NCI-H510A treated with DMSO at 0.1 percent for 48 hours (cell line): ENCODE data around the gene RNF150.
"Not testable (repeated sequence)": the region's sequence is repeated elsewhere in the genome, so short reads cannot be mapped to it uniquely, and the experiment has no call there.

ENCODE experiments used
- DNase-seq: peaks from one replicate; lab custom pipeline; 2025; lab: John Stamatoyannopoulos, UW

RNF150 gene

GRCh38 chr4:141075553-141075952, 57.7 kb downstream of the RNF150 start:
- no peak for DNase-seq

DNA sequence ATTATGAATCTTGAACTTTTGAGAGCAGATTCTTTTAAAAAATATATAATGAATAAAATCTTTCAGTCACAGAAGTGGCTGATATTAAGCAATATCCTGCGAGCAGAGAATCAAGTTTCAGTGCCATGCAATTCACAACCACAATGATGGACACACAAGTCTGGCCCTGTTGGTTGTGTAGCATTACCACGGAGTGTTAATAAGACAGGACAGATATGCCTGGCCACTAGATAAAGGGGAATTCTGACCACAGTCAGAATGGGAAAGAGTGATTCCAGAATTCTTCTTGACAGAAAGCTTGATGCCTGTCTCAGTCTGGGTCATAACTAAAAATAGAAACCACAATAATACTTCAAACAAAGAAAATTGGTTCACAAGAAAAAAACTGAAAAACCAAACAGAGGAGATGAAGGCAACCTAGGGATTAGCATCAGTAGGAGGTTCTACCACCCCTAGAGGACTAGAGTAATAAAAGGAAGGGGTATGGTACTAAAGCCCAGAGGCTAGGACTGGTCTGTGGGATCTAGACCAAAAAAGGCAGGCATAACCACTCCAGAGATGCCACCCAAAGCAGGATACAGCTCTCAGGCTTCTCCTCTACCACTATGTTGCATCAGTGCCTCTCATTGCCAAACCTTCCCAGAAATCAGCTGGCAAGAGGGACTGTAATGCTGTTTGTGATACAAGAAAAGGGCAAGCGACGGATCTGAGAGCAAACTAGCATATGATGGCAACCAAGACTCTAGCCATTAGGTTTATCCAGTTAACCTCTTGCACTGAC, 59.0 kb downstream of the RNF150 start:
- no peak for DNase-seq

GRCh38 chr4:141066690-141067089, 66.6 kb downstream of the RNF150 start:
- DNase-seq, result no peak

DNA sequence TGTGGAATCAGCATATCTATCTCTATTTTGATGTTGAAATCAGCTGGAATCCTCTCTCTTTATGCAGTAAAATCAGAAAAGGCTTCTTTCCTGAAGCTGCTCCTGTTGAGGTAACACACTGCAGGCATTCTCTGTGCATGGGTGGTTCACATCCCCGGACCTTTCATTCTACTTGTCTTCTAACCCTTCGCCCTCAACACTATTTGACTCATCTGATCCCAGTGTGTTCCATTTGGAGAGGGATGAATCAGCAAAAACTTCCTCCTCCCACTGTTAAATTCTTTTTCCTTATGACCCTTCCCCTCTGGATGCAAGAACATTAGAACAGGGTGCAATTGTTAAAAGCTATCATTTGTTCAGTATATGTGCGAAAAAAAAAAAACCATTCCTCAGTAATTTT, 67.4 kb downstream of the RNF150 start:
- DNase-seq, result no peak

GRCh38 chr4:141062651-141063050, 70.6 kb downstream of the RNF150 start:
- no peak for DNase-seq

GRCh38 chr4:141058591-141059512, 74.4 kb downstream of the RNF150 start:
- peak; percentile 28 for DNase-seq

GRCh38 chr4:141057582-141057981, 75.7 kb downstream of the RNF150 start:
- DNase-seq, result no peak

DNA sequence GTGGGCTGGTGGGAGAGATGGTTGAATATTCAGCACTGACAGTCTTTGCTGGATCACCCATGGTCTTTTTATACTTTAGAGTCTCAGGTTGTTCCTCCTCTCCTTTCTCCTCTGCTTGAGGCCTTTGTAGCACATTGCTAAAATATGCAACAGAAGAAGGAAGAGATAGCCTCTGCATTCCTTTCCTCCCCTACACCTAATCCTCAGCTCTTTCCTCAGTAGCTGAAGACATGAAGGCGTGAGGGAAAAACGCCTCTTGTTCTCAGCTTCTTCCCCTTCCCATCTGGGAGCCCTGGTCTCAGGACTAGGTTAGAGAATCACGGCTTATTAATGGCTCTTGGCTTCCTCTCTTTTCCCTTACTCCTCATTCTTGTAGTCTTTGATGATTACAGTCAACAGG, 76.8 kb downstream of the RNF150 start:
- DNase-seq, result no peak

GRCh38 chr4:141054446-141054845, 78.8 kb downstream of the RNF150 start:
- DNase-seq, result no peak

GRCh38 chr4:141050999-141051398, 82.3 kb downstream of the RNF150 start:
- DNase-seq, result not testable (repeated sequence)

DNA sequence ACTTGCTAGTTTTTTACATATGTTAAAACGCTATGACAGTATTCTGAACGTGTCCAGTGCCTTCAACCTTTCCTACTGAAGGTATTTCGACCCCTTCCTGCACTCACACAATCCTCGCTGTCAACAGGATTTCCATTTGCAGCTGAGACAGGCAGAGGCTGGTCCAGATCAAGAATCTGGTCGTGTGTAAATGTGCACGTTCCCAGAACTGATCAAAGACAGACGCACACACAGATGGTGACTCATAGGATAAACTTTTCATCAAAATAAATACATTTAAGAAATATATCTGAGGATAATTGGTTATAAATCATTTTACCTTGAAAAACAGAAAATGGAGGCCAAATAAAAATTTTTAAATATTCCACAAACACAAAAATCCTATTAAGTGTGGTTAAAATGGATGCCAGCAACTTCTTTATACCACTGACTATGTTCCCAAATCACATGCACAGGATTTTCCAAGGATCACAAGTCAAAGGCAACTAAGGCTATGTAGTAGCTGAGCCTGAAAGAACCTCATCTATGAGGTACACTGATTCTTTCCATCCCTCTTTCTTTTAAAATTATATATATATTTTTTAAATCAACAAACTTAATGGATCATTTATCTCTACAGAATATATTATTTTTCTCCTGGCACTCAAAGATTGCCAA, 85.9 kb downstream of the RNF150 start:
- DNase-seq, result no peak

DNA sequence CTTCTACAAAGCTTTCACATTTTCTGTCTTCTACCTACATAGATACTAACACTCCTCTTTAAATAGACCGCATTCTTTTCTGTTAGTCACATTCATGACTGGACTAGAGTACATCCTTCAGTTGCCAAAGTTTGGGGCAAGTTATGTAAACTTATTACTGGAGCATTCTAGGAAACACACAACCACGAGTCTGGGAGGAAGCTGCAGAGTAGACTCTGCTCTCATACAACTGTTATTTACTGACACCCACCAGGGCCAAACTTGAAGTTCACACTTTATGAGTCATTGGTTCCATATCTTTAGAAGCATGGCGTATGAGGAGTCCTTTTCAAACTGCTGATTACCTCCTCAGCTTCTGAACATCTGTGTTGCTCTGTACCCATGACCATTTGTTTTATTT, 87.0 kb downstream of the RNF150 start:
- DNase-seq, result no peak

- no peak for DNase-seq
Measured at GRCh38 chr4:141045848-141046247, 87.4 kb downstream of the RNF150 start.

- no peak for DNase-seq
Measured at GRCh38 chr4:141041021-141041476, 92.2 kb downstream of the RNF150 start.

DNA sequence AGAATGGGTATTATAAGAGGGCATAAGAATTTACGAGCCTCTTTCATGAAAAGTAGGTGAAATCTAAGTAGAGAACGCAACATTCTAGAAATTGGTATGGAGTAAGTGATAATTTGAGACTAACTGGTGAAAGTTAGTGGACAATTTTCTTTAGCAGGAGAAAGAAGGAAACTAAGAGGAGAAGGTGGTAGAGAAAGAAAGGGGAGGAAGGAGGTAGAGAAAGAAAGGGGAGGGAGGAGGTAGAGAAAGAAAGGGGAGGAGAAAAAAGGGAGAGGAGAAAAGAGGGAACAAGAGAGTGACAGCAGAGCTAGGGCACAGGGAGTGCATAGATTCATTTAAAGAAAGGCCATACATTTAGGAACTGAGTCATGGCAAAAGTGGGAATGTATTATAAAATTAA, 94.1 kb downstream of the RNF150 start:
- no peak for DNase-seq

DNA sequence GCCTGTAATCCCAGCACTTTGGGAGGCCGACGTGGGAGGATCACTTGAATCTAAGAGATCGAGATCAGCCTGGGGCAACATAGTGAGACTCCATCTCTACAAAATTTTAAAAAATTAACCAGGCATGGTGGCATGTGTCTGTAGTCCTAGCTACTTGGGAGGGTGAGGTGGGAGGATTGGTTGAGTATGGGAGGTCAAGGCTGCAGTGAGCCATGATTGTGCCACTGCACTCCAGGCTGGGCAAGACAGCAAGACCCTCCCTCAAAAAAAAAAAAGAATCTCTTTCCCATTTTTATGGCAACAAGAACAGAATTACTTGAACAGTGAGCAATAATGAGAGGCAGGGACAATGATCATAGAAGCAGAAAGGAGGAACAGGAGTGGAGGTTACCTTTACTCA, 94.8 kb downstream of the RNF150 start:
- no peak for DNase-seq

- DNase-seq, result no peak
Measured at GRCh38 chr4:141037446-141037845, 95.8 kb downstream of the RNF150 start.

- DNase-seq, result no peak
Measured at GRCh38 chr4:141036786-141037185, 96.5 kb downstream of the RNF150 start.

DNA sequence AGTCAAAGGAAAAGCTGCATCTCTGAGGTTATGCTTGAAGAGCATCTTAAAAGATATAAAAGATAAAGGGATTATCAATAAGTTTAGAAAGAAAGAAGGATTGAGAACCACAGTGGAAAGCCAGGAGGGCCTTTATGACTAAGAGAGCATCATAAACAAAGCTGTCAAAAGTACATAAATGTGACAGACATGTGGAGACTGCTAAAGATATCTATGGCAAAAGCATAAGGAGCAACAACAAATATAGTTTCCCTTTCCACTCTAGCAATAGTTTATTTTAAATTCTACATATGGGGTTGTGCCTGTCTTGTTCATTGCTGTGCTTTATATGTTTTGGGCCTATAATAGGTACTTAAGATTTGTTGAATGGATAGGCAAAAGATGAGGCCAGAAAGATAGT, 97.3 kb downstream of the RNF150 start:
- DNase-seq, result no peak

GRCh38 chr4:141028024-141028529, 105.2 kb downstream of the RNF150 start:
- DNase-seq, result no peak

- peak; percentile 29 for DNase-seq
Measured at GRCh38 chr4:141027421-141027820, 105.8 kb downstream of the RNF150 start.

GRCh38 chr4:141026900-141027299, 106.4 kb downstream of the RNF150 start:
- no peak for DNase-seq
